ENCODE data around the gene UGGT2.
"Not testable (repeated sequence)": the region's sequence is repeated elsewhere in the genome, so short reads cannot be mapped to it uniquely, and the experiment has no call there.

UGGT2 gene

GRCh38 chr13:96000069-96000468 is 53.1 kb downstream of the UGGT2 start:
- H3K27ac ChIP-seq = no peak overlapping the region
- no peak for DNase-seq (ENCODE audit: low read depth, low spot score)

- no peak for DNase-seq (ENCODE audit: low read depth, low spot score)
- H3K27ac ChIP-seq = no peak overlapping the region
Observed at GRCh38 chr13:95987841-95988240, 65.4 kb downstream of the UGGT2 start.

- H3K27ac ChIP-seq = no peak overlapping the region
- no peak for DNase-seq (ENCODE audit: low read depth, low spot score)
Observed at GRCh38 chr13:95982144-95982543, 71.1 kb downstream of the UGGT2 start.

GRCh38 chr13:95972651-95973050 is 80.5 kb downstream of the UGGT2 start:
- not testable (repeated sequence) for H3K27ac ChIP-seq; DNase-seq (ENCODE audit: low read depth, low spot score)

- H3K27ac ChIP-seq = no peak overlapping the region
- DNase-seq (ENCODE audit: low read depth, low spot score) = no peak
Observed at GRCh38 chr13:95970878-95971277, 82.3 kb downstream of the UGGT2 start.

GRCh38 chr13:95968906-95969305 is 84.3 kb downstream of the UGGT2 start:
- no peak for DNase-seq (ENCODE audit: low read depth, low spot score)
- H3K27ac ChIP-seq = no peak overlapping the region

GRCh38 chr13:95957331-95957730 is 95.9 kb downstream of the UGGT2 start:
- no peak for DNase-seq (ENCODE audit: low read depth, low spot score)

GRCh38 chr13:95956589-95957148 is 96.5 kb downstream of the UGGT2 start:
- H3K27ac ChIP-seq = peak overlapping the region; percentile 63
- peak; percentile 6 for DNase-seq (ENCODE audit: low read depth, low spot score)

More at GRCh38 chr13:95957331-95957730, 95.9 kb downstream of the UGGT2 start:
- peak overlapping the region; percentile 63 for H3K27ac ChIP-seq

GRCh38 chr13:95955719-95956118 is 97.5 kb downstream of the UGGT2 start:
- no peak for DNase-seq (ENCODE audit: low read depth, low spot score)
- peak overlapping the region; percentile 63 for H3K27ac ChIP-seq

- DNase-seq (ENCODE audit: low read depth, low spot score) = no peak
- H3K27ac ChIP-seq = no peak overlapping the region
Observed at GRCh38 chr13:95955255-95955654, 97.9 kb downstream of the UGGT2 start.

GRCh38 chr13:95954266-95954665 is 98.9 kb downstream of the UGGT2 start:
- no peak overlapping the region for H3K27ac ChIP-seq
- no peak for DNase-seq (ENCODE audit: low read depth, low spot score)

GRCh38 chr13:95950103-95950502 is 103.1 kb downstream of the UGGT2 start:
- no peak for DNase-seq (ENCODE audit: low read depth, low spot score)
- no peak overlapping the region for H3K27ac ChIP-seq

GRCh38 chr13:95948656-95949055 is 104.5 kb downstream of the UGGT2 start:
- DNase-seq (ENCODE audit: low read depth, low spot score) = no peak
- H3K27ac ChIP-seq = no peak overlapping the region

GRCh38 chr13:95937714-95938320 is 115.4 kb downstream of the UGGT2 start:
- DNase-seq (ENCODE audit: low read depth, low spot score) = no peak
- no peak overlapping the region for H3K27ac ChIP-seq

GRCh38 chr13:95931300-95932025 is 121.7 kb downstream of the UGGT2 start:
- H3K27ac ChIP-seq = no peak overlapping the region
- no peak for DNase-seq (ENCODE audit: low read depth, low spot score)

GRCh38 chr13:95929430-95929829 is 123.8 kb downstream of the UGGT2 start:
- H3K27ac ChIP-seq = no peak overlapping the region
- DNase-seq (ENCODE audit: low read depth, low spot score) = no peak

GRCh38 chr13:95928367-95928906 is 124.8 kb downstream of the UGGT2 start:
- DNase-seq (ENCODE audit: low read depth, low spot score); H3K27ac ChIP-seq: not testable (repeated sequence)

GRCh38 chr13:95926231-95926630 is 127.0 kb downstream of the UGGT2 start:
- no peak overlapping the region for H3K27ac ChIP-seq
- DNase-seq (ENCODE audit: low read depth, low spot score) = no peak

GRCh38 chr13:95924389-95924994 is 128.7 kb downstream of the UGGT2 start:
- peak overlapping the region; percentile 25 for H3K27ac ChIP-seq
- DNase-seq (ENCODE audit: low read depth, low spot score) = peak; percentile 53

- DNase-seq (ENCODE audit: low read depth, low spot score) = no peak
- no peak overlapping the region for H3K27ac ChIP-seq
Observed at GRCh38 chr13:95921485-95921884, 131.7 kb downstream of the UGGT2 start.

- no peak for DNase-seq (ENCODE audit: low read depth, low spot score)
- no peak overlapping the region for H3K27ac ChIP-seq
Observed at GRCh38 chr13:95920485-95920884, 132.7 kb downstream of the UGGT2 start.
